MCF 10A (cell line): ENCODE data around the gene PBX3. TPM values are rescaled to one million over a fixed set of nuclear protein-coding genes. Genes with fewer than 3 reads are reported as not detected.

Experiments
- BruUV-seq: library from RNA; stranded (reverse); fragments of 400-500 nt; replicated peaks from 2 replicates; lab custom pipeline; 2021; lab: Mats Ljungman, UMichigan
- CTCF ChIA-PET: fragments of 300-600 bp; sonication (Branson Sonifier 250); formaldehyde crosslinking; extraction: SDS; loops from one replicate; lab custom pipeline; 2021; ENCODE audit warnings: antibody characterized with exemption, inconsistent platforms; lab: Yijun Ruan, JAX
- POLR2A ChIA-PET: fragments of 300-600, 350-650 bp; sonication (Branson Sonifier 250); formaldehyde crosslinking; extraction: SDS; loops from one replicate; lab custom pipeline; 2020; ENCODE audit warnings: antibody characterized with exemption, inconsistent platforms; lab: Yijun Ruan, JAX
- DNase-seq: peaks from one replicate; pipeline ENCODE4 v3.0.0-alpha.2; 2018; ENCODE audit not compliant: unreplicated experiment
- H3K27ac Mint-ChIP-seq: one replicate; pipeline ENCODE4 v1.8.0; 2022; ENCODE audit warnings: mild to moderate bottlenecking, low read depth, mixed read lengths; ENCODE audit not compliant: unreplicated experiment
- H3K27me3 Mint-ChIP-seq: one replicate; pipeline ENCODE4 v1.8.0; 2022; ENCODE audit warnings: mixed read lengths; ENCODE audit not compliant: insufficient read depth, unreplicated experiment
- H3K36me3 Mint-ChIP-seq: one replicate; pipeline ENCODE4 v1.8.0; 2022; ENCODE audit warnings: mild to moderate bottlenecking, moderate library complexity, mixed read lengths; ENCODE audit not compliant: insufficient read depth, unreplicated experiment
- H3K4me1 Mint-ChIP-seq: one replicate; pipeline ENCODE4 v1.8.0; 2022; ENCODE audit warnings: mixed read lengths; ENCODE audit not compliant: insufficient read depth, unreplicated experiment
- H3K4me3 Mint-ChIP-seq: one replicate; pipeline ENCODE4 v1.8.0; 2022; ENCODE audit warnings: mild to moderate bottlenecking, moderate library complexity, mixed read lengths; ENCODE audit not compliant: unreplicated experiment
- H3K9me3 Mint-ChIP-seq: one replicate; pipeline ENCODE4 v1.8.0; 2022; ENCODE audit warnings: mixed read lengths; ENCODE audit not compliant: unreplicated experiment
- CTCF ChIP-seq: fragments of 200-600 bp; IDR thresholded peaks from one replicate; pipeline ENCODE4 v1.8.0; 2022; ENCODE audit warnings: antibody characterized with exemption, mild to moderate bottlenecking; ENCODE audit not compliant: unreplicated experiment
- intact Hi-C: fragments of 100-400 bp; cut with micrococcal nuclease; formaldehyde crosslinking; loops from 2 replicates; pipeline ENCODE4 v1.14.1; 2022
- total RNA-seq: library from RNA; stranded (reverse); gene quantifications from 2 replicates; pipeline ENCODE4 v1.2.3, GENCODE V29; 2022

The PBX3 gene
- total RNA-seq, 1 experiment from 2014 or later, result 17.5 TPM

GRCh38 chr9:125760537-125760936 is 13.4 kb downstream of the PBX3 start:
- no peak overlapping the region for H3K27ac Mint-ChIP-seq
- TF ChIP-seq CTCF, result no peak
- intact Hi-C loops, result no loop called here
- no peaks in the 10 kb centered on the region for H3K36me3 Mint-ChIP-seq
- CTCF ChIA-PET, result no interaction called here
- BruUV-seq, result no TSS peak
- peaks cover 9% of the 10 kb centered on the region for H3K4me1 Mint-ChIP-seq
- H3K27me3 Mint-ChIP-seq, result no peaks in the 10 kb centered on the region
- no peaks in the 10 kb centered on the region for H3K9me3 Mint-ChIP-seq
- H3K4me3 Mint-ChIP-seq, result no peak overlapping the region
- POLR2A ChIA-PET, result interaction anchor here (0.6 to 1.8 kb wide), 3 partner anchors 10 to 495 kb away, joined by 3 to 12 read pairs (median 4); no protein-coding TSS in a partner anchor
- no peak for DNase-seq

- ChIA-PET CTCF (no interaction called here), POLR2A (interaction anchor here (0.6 to 1.8 kb wide), 3 partner anchors 12 to 205 kb away, joined by 3 to 12 read pairs (median 4); no protein-coding TSS in a partner anchor)
- Mint-ChIP-seq H3K4me1 (peaks cover 9% of the 10 kb centered on the region), H3K4me3 (no peak overlapping the region), H3K9me3 (no peaks in the 10 kb centered on the region), H3K36me3 (no peaks in the 10 kb centered on the region), H3K27me3 (no peaks in the 10 kb centered on the region), H3K27ac (no peak overlapping the region)
- BruUV-seq, result no TSS peak
- DNase-seq, result no peak
- intact Hi-C loops, result no loop called here
- TF ChIP-seq CTCF, result no peak
These were observed 14.7 kb downstream of the PBX3 start for GRCh38 chr9:125761676-125762450.

GRCh38 chr9:125763394-125763801 is 16.2 kb downstream of the PBX3 start:
- CTCF ChIA-PET, result no interaction called here
- Mint-ChIP-seq H3K36me3 (peaks cover 7% of the 10 kb centered on the region), H3K4me3 (no peak overlapping the region), H3K27ac (no peak overlapping the region), H3K9me3 (no peaks in the 10 kb centered on the region), H3K27me3 (no peaks in the 10 kb centered on the region), H3K4me1 (peaks cover 9% of the 10 kb centered on the region)
- TF ChIP-seq CTCF, result no peak
- intact Hi-C loops, result no loop called here
- DNase-seq, result peak; percentile 79
- POLR2A ChIA-PET, result interaction anchor here (0.6 to 2.9 kb wide), 6 partner anchors 9 to 946 kb away, joined by 3 to 30 read pairs (median 4); no protein-coding TSS in a partner anchor
- no TSS peak for BruUV-seq

- no peak for DNase-seq
- TF ChIP-seq CTCF, result no peak
- no TSS peak for BruUV-seq
- H3K9me3 Mint-ChIP-seq, result no peaks in the 10 kb centered on the region
- ChIA-PET POLR2A (interaction anchor here (0.7 to 2.9 kb wide), 4 partner anchors 8 to 90 kb away, joined by 5 to 30 read pairs (median 6); no protein-coding TSS in a partner anchor), CTCF (no interaction called here)
- H3K27me3 Mint-ChIP-seq, result no peaks in the 10 kb centered on the region
- H3K4me3 Mint-ChIP-seq, result no peak overlapping the region
- peaks cover 9% of the 10 kb centered on the region for H3K4me1 Mint-ChIP-seq
- H3K36me3 Mint-ChIP-seq, result peaks cover 7% of the 10 kb centered on the region
- no peak overlapping the region for H3K27ac Mint-ChIP-seq
- intact Hi-C loops, result no loop called here
These were observed 17.0 kb downstream of the PBX3 start for GRCh38 chr9:125764198-125764597.
